IPS DF 19.7 (cell line): ENCODE measurements around the gene PATJ.
"Not testable (repeated sequence)": the region's sequence is repeated elsewhere in the genome, so short reads cannot be mapped to it uniquely, and the experiment has no call there.

Source experiments
- DNase-seq: peaks from one replicate; pipeline ENCODE4 v3.0.0-alpha.2; 2013; ENCODE audit warnings: low read depth, low spot score

The PATJ gene

GRCh38 chr1:62208970-62209369 lies 466.7 kb downstream of the PATJ start:
- no peak for DNase-seq

DNA sequence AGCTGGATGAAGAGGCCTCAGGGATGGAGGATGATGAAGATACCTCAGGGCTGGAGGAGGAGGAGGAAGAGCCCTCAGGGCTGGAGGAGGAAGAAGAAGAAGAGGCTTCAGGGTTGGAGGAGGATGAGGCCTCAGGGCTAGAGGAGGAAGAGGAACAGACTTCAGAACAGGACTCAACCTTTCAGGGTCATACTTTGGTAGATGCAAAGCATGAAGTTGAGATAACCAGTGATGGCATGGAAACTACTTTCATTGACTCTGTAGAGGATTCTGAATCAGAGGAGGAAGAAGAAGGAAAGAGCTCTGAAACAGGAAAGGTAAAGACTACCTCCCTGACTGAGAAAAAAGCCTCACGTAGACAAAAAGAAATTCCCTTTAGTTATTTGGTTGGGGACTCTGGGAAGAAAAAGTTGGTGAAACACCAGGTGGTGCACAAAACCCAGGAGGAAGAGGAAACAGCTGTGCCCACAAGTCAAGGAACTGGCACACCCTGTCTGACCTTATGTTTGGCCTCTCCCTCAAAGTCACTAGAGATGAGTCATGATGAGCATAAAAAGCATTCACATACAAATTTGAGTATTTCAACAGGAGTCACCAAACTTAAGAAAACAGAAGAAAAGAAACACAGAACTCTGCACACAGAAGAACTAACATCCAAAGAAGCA lies 467.8 kb downstream of the PATJ start:
- no peak for DNase-seq

DNA sequence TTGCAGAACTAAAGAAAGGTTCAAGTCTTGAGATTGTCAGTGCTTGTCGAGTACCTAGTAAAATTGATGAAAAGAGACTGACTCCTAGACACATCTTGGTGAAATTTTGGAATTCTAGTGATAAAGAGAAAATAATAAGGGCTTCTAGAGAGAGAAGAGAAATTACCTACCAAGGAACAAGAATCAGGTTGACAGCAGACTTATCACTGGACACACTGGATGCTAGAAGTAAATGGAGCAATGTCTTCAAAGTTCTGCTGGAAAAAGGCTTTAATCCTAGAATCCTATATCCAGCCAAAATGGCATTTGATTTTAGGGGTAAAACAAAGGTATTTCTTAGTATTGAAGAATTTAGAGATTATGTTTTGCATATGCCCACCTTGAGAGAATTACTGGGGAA lies 468.7 kb downstream of the PATJ start:
- DNase-seq = no peak

GRCh38 chr1:62212411-62212810 lies 470.1 kb downstream of the PATJ start:
- DNase-seq = no peak

- peak; percentile 52 for DNase-seq
Observed at GRCh38 chr1:62213075-62213914, 471.0 kb downstream of the PATJ start.

DNA sequence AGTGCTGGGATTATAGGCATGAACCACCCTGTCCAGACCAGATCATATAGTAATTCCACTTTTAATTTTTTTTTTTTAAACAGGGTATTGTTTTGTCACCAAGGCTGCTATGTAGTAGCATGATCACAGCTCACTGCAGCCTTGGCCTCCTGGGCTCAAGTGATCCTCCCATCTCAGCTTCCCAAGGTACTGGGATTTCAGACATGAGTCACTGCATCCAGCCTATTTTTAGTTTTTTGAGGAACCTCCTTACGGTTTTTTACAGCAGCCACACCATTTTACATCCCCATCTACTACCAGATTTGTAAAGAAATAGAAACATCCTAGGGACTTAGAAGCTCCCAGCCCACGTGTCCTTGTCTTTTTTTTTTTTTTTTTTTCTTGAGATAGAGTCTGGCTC lies 476.3 kb downstream of the PATJ start:
- no peak for DNase-seq

DNA sequence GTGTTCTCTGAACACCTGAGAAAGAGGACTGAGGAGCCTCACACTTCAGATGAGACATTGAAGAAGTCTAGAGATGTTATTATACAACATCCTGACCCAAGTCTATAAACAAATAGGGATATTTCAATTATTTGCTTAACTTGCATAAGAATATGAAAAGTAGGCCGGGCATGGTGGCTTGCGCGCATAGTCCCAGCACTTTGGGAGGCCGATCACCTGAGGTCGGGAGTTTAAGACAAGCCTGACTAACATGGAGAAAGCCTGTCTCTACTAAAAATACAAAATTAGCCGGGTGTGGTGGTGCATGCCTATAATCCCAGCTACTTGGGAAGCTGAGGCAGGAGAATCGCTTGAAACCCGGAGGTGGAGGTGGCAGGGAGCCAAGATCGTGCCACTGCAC lies 478.2 kb downstream of the PATJ start:
- DNase-seq = not testable (repeated sequence)

DNA sequence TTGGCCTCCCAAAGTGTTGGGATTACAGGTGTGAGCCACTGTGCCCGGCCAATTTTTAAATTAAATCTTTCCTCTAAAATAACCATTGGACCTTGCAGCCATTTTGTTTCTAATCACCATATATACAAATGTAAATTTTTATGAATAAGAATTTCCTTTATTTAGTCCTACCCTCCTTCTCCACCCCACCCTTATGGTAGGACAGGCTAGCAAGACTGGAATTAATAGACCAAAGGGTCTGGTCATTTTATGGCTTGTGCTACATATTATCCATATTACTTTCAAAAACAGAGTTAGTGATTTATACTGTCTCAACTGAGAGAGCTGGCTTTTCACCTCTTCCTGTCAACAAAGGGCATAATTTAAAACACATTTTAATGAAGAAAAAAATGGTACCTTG lies 478.9 kb downstream of the PATJ start:
- no peak for DNase-seq

- no peak for DNase-seq
Observed at GRCh38 chr1:62222321-62222720, 480.0 kb downstream of the PATJ start.

GRCh38 chr1:62224182-62224581 lies 481.9 kb downstream of the PATJ start:
- no peak for DNase-seq

GRCh38 chr1:62227496-62227895 lies 485.2 kb downstream of the PATJ start:
- DNase-seq = no peak
